ENCODE data around the gene BIRC6.
"Not testable (repeated sequence)": the region's sequence is repeated elsewhere in the genome, so short reads cannot be mapped to it uniquely, and the experiment has no call there.

The BIRC6 gene

GRCh38 chr2:32633040-32633439 lies 276.2 kb downstream of the BIRC6 start:
- Histone ChIP-seq H3K36me3 (ENCODE audit: insufficient read depth, low read length) (peaks cover 65% of the 10 kb centered on the region), H3F3A (ENCODE audit: insufficient read depth, low read length) (no peaks in the 10 kb centered on the region), H3K4me1 (ENCODE audit: insufficient read depth, low read length, severe bottlenecking) (peaks cover 6% of the 10 kb centered on the region), H3K4me3 (ENCODE audit: low read depth, low read length, poor library complexity, severe bottlenecking) (no peak overlapping the region), H2AFZ (ENCODE audit: low read length) (no peak overlapping the region), H3K9me2 (ENCODE audit: low read depth, low read length) (no peaks in the 10 kb centered on the region), H3K27ac (ENCODE audit: low read depth, low read length, poor library complexity, severe bottlenecking) (no peak overlapping the region), H3K4me2 (ENCODE audit: low read length) (no peak overlapping the region), H3K79me2 (ENCODE audit: insufficient read depth, low read length) (0 out of 2 replicates have a peak, but pooled peaks cover 3% of the 10 kb centered on the region), H3K9ac (ENCODE audit: low read length) (no peak overlapping the region), H4K20me1 (ENCODE audit: insufficient read depth, low read length) (no peaks in the 10 kb centered on the region), H3K9me3 (ENCODE audit: low read length) (no peaks in the 10 kb centered on the region), H3K27me3 (ENCODE audit: insufficient read depth, low read length) (no peaks in the 10 kb centered on the region)
- no peak for TF ChIP-seq EZH2 (IDR thresholded peaks at IDR 0.05; ENCODE audit: borderline replicate concordance, low read length)
- TF ChIP-seq, protein P1, sequence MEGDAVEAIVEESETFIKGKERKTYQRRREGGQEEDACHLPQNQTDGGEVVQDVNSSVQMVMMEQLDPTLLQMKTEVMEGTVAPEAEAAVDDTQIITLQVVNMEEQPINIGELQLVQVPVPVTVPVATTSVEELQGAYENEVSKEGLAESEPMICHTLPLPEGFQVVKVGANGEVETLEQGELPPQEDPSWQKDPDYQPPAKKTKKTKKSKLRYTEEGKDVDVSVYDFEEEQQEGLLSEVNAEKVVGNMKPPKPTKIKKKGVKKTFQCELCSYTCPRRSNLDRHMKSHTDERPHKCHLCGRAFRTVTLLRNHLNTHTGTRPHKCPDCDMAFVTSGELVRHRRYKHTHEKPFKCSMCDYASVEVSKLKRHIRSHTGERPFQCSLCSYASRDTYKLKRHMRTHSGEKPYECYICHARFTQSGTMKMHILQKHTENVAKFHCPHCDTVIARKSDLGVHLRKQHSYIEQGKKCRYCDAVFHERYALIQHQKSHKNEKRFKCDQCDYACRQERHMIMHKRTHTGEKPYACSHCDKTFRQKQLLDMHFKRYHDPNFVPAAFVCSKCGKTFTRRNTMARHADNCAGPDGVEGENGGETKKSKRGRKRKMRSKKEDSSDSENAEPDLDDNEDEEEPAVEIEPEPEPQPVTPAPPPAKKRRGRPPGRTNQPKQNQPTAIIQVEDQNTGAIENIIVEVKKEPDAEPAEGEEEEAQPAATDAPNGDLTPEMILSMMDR (IDR thresholded peaks at IDR 0.05; ENCODE audit: low read length) = no peak

GRCh38 chr2:32638548-32638947 lies 281.7 kb downstream of the BIRC6 start:
- H3K9ac ChIP-seq (ENCODE audit: low read length); H3K4me1 ChIP-seq (ENCODE audit: insufficient read depth, low read length, severe bottlenecking); H3K27me3 ChIP-seq (ENCODE audit: insufficient read depth, low read length); H3K4me3 ChIP-seq (ENCODE audit: low read depth, low read length, poor library complexity, severe bottlenecking); H3K9me3 ChIP-seq (ENCODE audit: low read length); H4K20me1 ChIP-seq (ENCODE audit: insufficient read depth, low read length); H3K79me2 ChIP-seq (ENCODE audit: insufficient read depth, low read length); H3K9me2 ChIP-seq (ENCODE audit: low read depth, low read length); H2AFZ ChIP-seq (ENCODE audit: low read length); H3K4me2 ChIP-seq (ENCODE audit: low read length); H3F3A ChIP-seq (ENCODE audit: insufficient read depth, low read length); H3K27ac ChIP-seq (ENCODE audit: low read depth, low read length, poor library complexity, severe bottlenecking): not testable (repeated sequence)
- H3K36me3 ChIP-seq (ENCODE audit: insufficient read depth, low read length) = peaks cover 72% of the 10 kb centered on the region

DNA sequence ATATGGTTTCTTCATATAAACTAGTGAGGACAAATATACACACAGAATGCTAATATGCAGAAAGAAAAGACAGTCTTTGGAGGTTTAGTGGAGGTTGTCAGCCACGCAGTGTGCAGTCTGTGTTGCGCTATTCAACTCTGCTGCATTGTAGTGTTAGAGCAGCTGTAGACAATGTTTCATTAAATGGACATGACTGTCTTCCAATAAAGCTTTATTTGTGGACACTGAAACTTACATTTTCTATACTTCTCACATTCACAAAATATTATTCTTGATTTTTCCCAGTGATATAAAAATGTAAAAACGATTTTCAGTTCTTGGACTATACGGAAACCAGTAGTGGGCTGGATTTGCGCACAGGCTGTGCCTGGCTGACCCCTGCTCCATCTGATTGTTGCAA lies 284.4 kb downstream of the BIRC6 start:
- TF ChIP-seq EZH2 (IDR thresholded peaks at IDR 0.05; ENCODE audit: borderline replicate concordance, low read length) = no peak
- TF ChIP-seq, protein P1 (IDR thresholded peaks at IDR 0.05; ENCODE audit: low read length) = no peak
- no peak overlapping the region for H3K4me3 ChIP-seq (ENCODE audit: low read depth, low read length, poor library complexity, severe bottlenecking)
- H2AFZ ChIP-seq (ENCODE audit: low read length) = no peak overlapping the region
- H3K79me2 ChIP-seq (ENCODE audit: insufficient read depth, low read length) = no peaks in the 10 kb centered on the region
- H3K27ac ChIP-seq (ENCODE audit: low read depth, low read length, poor library complexity, severe bottlenecking) = no peak overlapping the region
- no peaks in the 10 kb centered on the region for H3K4me1 ChIP-seq (ENCODE audit: insufficient read depth, low read length, severe bottlenecking)
- H3K9ac ChIP-seq (ENCODE audit: low read length) = no peak overlapping the region
- no peaks in the 10 kb centered on the region for H3K27me3 ChIP-seq (ENCODE audit: insufficient read depth, low read length)
- H4K20me1 ChIP-seq (ENCODE audit: insufficient read depth, low read length) = no peaks in the 10 kb centered on the region
- H3K9me3 ChIP-seq (ENCODE audit: low read length) = no peaks in the 10 kb centered on the region
- no peak overlapping the region for H3K4me2 ChIP-seq (ENCODE audit: low read length)
- no peaks in the 10 kb centered on the region for H3K9me2 ChIP-seq (ENCODE audit: low read depth, low read length)
- no peaks in the 10 kb centered on the region for H3F3A ChIP-seq (ENCODE audit: insufficient read depth, low read length)
- H3K36me3 ChIP-seq (ENCODE audit: insufficient read depth, low read length) = peaks cover 65% of the 10 kb centered on the region

DNA sequence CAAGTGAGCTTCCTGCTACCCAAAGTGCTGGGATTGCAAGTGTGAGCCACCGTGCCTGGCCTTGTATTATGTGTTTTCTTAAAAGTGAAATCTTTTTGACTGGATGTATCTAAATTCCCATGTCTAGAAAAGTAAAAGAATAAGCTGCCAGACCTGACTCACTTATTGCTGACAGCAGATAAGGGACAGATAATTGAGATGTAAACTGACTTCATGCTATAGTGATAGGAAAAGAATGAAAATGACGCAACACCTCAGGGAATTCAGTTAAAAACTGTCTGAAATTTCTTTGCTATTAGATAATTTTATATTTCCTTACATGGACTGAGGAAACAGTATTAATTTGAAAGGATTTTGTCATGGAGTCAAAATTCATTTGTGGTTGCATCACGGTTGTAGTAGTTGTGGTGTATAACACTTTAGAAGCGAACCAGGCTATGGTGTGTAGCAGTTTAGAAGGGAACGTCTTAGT lies 290.4 kb downstream of the BIRC6 start:
- Histone ChIP-seq H3K27me3 (ENCODE audit: insufficient read depth, low read length) (no peaks in the 10 kb centered on the region), H3K9me2 (ENCODE audit: low read depth, low read length) (no peaks in the 10 kb centered on the region), H2AFZ (ENCODE audit: low read length) (no peak overlapping the region), H3K4me2 (ENCODE audit: low read length) (no peak overlapping the region), H3F3A (ENCODE audit: insufficient read depth, low read length) (no peaks in the 10 kb centered on the region), H3K4me3 (ENCODE audit: low read depth, low read length, poor library complexity, severe bottlenecking) (no peak overlapping the region), H3K4me1 (ENCODE audit: insufficient read depth, low read length, severe bottlenecking) (no peaks in the 10 kb centered on the region), H4K20me1 (ENCODE audit: insufficient read depth, low read length) (no peaks in the 10 kb centered on the region), H3K27ac (ENCODE audit: low read depth, low read length, poor library complexity, severe bottlenecking) (no peak overlapping the region), H3K9me3 (ENCODE audit: low read length) (no peaks in the 10 kb centered on the region), H3K9ac (ENCODE audit: low read length) (no peak overlapping the region), H3K79me2 (ENCODE audit: insufficient read depth, low read length) (no peaks in the 10 kb centered on the region), H3K36me3 (ENCODE audit: insufficient read depth, low read length) (peaks cover 48% of the 10 kb centered on the region)
- TF ChIP-seq, protein P1 (IDR thresholded peaks at IDR 0.05; ENCODE audit: low read length) = no peak

Data from OCI-LY1 (cell line).